HepG2 (cell line): ENCODE results near the gene PRKN.

Source experiments
- ARHGAP35 ChIP-seq: sonication (generic); formaldehyde crosslinking; IDR thresholded peaks from 2 replicates; pipeline ENCODE4 v1.9.0; 2022; ENCODE audit warnings: mild to moderate bottlenecking, inconsistent platforms, moderate library complexity, missing genetic modification reagents, borderline replicate concordance
- CTCF ChIP-seq: sonication (generic); formaldehyde crosslinking; IDR thresholded peaks from 2 replicates; pipeline ENCODE4 v1.5.0; 2020; ENCODE audit warnings: mild to moderate bottlenecking, missing genetic modification reagents, moderate library complexity
- MEIS1 ChIP-seq: sonication (generic); formaldehyde crosslinking; IDR thresholded peaks from 2 replicates; pipeline ENCODE4 v1.9.0; 2021; ENCODE audit warnings: mild to moderate bottlenecking, missing genetic modification reagents, moderate library complexity, borderline replicate concordance
- MLLT10 ChIP-seq: sonication (generic); formaldehyde crosslinking; IDR thresholded peaks from 2 replicates; pipeline ENCODE4 v1.4.0; 2020; ENCODE audit warnings: missing genetic modification reagents
- MXD4 ChIP-seq: IDR thresholded peaks from 2 replicates; pipeline ENCODE4 v1.6.1; 2016; ENCODE audit warnings: mild to moderate bottlenecking, missing biosample characterization, missing genetic modification reagents
- POLR2A ChIP-seq, 2 experiments: IDR thresholded peaks; 2 replicates each; pipeline ENCODE4 v1.6.1; 2011; ENCODE audit warnings: low read depth in 2 of 2, low read length in 2 of 2, mild to moderate bottlenecking in 1 of 2, moderate library complexity in 1 of 2; ENCODE audit not compliant: insufficient read depth in 1 of 2
- POLR2G ChIP-seq: fragments of 200-400 bp; formaldehyde crosslinking; IDR thresholded peaks from 2 replicates; pipeline ENCODE4 v1.6.1; 2018; ENCODE audit warnings: mild to moderate bottlenecking, low read depth, low read length, moderate library complexity
- RFX5 ChIP-seq: IDR thresholded peaks from 2 replicates; pipeline ENCODE4 v1.6.1; 2011; ENCODE audit warnings: low read depth, low read length, improper control_type of control experiment
- SRSF9 ChIP-seq: fragments of 200-400 bp; formaldehyde crosslinking; IDR thresholded peaks from 2 replicates; pipeline ENCODE4 v1.6.1; 2018; ENCODE audit warnings: borderline replicate concordance, mild to moderate bottlenecking, low read depth, low read length; ENCODE audit not compliant: insufficient read depth, poor library complexity, severe bottlenecking
- ZBTB43 ChIP-seq: sonication (generic); formaldehyde crosslinking; conservative IDR thresholded peaks from 2 replicates; pipeline ENCODE4 v1.4.0; 2020; ENCODE audit warnings: missing genetic modification reagents
- ZNF281 ChIP-seq: sonication (generic); formaldehyde crosslinking; IDR thresholded peaks from 2 replicates; pipeline ENCODE4 v1.4.0; 2020; ENCODE audit warnings: missing genetic modification reagents, borderline replicate concordance
- ZNF720 ChIP-seq: sonication (generic); formaldehyde crosslinking; IDR thresholded peaks from 2 replicates; pipeline ENCODE4 v1.4.0; 2020; ENCODE audit warnings: missing genetic modification reagents

GRCh38 chr6:162173466-162173865 lies 554.1 kb downstream of the PRKN start:
- TF ChIP-seq ZNF720 (CRISPR knock-in tag) (no peak), POLR2G (no peak), ZBTB43 (CRISPR knock-in tag) (no peak), MXD4 (CRISPR knock-in tag) (no peak), MLLT10 (CRISPR knock-in tag) (no peak), POLR2A (IDR thresholded peaks at IDR 0.05; ENCODE audit: insufficient read depth in 1 of 2, low read depth in 2 of 2, low read length in 2 of 2) (no peak), ARHGAP35 (CRISPR knock-in tag) (no peak), SRSF9 (no peak), RFX5 (no peak), CTCF (CRISPR knock-in tag) (no peak), ZNF281 (no peak), MEIS1 (CRISPR knock-in tag) (no peak)
